Measurements from ENCODE around the gene TK2.

DNA sequence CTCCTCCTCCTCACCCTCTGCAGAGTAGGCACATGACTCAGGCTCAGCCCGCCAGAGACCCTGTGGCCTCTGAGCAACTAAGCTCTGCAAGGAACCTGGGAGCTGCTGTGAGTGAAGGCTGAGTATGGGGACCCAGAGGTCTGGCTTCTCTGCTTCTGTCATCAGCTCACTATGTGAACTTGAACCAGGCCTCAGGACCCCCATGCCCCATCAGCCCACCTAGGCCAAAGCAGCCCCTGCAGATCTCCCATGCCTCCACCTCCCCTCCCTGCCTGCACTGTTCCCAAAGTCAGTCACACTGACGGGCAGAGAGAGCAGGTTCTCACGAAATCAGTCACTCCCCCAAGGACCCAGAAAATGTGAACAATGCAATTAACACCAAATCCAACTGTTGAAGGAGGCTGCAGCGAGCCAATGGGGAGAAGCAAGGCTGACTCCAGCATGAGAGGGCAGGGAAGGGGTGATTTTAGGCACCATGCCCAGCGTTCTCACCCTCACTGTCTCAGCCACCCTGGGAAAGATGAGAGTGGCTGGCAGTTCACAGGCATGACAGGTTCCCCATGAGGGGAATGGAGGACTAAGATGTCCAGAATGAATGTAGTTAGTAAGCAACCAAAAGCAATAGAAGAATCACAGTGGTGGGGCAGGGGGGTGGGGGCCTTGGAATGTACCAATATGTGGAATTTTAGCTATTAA lies 62.2 kb downstream of the TK2 start:
- TF ChIP-seq, protein P1, sequence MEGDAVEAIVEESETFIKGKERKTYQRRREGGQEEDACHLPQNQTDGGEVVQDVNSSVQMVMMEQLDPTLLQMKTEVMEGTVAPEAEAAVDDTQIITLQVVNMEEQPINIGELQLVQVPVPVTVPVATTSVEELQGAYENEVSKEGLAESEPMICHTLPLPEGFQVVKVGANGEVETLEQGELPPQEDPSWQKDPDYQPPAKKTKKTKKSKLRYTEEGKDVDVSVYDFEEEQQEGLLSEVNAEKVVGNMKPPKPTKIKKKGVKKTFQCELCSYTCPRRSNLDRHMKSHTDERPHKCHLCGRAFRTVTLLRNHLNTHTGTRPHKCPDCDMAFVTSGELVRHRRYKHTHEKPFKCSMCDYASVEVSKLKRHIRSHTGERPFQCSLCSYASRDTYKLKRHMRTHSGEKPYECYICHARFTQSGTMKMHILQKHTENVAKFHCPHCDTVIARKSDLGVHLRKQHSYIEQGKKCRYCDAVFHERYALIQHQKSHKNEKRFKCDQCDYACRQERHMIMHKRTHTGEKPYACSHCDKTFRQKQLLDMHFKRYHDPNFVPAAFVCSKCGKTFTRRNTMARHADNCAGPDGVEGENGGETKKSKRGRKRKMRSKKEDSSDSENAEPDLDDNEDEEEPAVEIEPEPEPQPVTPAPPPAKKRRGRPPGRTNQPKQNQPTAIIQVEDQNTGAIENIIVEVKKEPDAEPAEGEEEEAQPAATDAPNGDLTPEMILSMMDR (IDR thresholded peaks at IDR 0.05 in 8 of 11, conservative IDR thresholded peaks at IDR 0.05 in 3 of 11): no peak
- no peak for TF ChIP-seq POLR2AphosphoS5 (IDR thresholded peaks at IDR 0.05)
- TF ChIP-seq POLR2A (IDR thresholded peaks at IDR 0.05): no peak
